Astrocyte of the cerebellum (primary cell): ENCODE results near the gene TSFM.
A peak's percentile ranks its signal among the peaks of the same experiment; 100 is the strongest.
"Not testable (repeated sequence)": the region's sequence is repeated elsewhere in the genome, so short reads cannot be mapped to it uniquely, and the experiment has no call there.

Experiments used
- DNase-seq: peaks from one replicate; pipeline ENCODE4 v3.0.0-alpha.2; 2011; ENCODE audit warnings: low read depth
- H3K4me3 ChIP-seq: 2 replicates; pipeline ENCODE4 v1.5.1; 2011; ENCODE audit warnings: mild to moderate bottlenecking, low read depth, low read length, moderate library complexity
- in situ Hi-C: cut with HindIII; loops from 2 replicates; pipeline ENCODE4 v1.10.0; 2017; ENCODE audit warnings: low sequenced_read_pairs
- TF ChIP-seq, protein P1 (sequence below): IDR thresholded peaks from 2 replicates; pipeline ENCODE4 v1.5.1; 2012; ENCODE audit warnings: low read length, low read depth, moderate library complexity, mild to moderate bottlenecking; ENCODE audit errors: missing control alignments

The TSFM gene

DNA sequence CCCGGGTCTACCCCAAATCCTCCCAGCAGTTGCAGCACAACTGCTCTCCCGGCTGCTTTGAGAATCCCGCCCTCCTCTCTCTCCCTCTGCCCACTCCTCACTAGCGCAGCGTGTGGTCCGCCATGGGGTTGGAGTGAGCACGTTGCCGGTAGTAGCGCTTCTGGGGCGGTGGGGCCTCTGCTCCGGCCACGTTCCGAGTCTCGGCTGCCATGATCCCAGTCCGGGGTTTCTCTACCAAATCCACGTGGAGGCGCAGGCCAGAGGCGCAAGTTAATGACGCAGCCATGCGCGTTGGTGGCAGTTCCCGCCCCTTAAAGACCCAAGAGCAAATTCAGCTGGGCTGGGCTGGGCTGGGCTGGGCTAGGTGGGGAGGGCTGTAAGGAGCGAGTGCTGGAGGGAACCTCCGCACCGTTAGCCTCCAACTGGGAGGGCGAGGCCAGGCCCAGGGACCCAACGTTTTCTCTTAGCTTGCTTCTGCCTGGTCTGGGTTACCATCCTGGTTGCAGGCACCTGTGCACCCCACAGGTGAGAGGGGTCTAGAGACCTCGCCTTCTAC is 10.6 kb upstream of the TSFM start, which contains the start of gene METTL1:
Gene METTL1 (minus strand): TSS at position 233 of the 556 bp plus-strand sequence. CDS start 22 bp downstream, at position 211.
- H3K4me3 ChIP-seq = peak within 1 kb of the TSS; percentile 90
- DNase-seq = peak; percentile 92
- TF ChIP-seq, protein P1, sequence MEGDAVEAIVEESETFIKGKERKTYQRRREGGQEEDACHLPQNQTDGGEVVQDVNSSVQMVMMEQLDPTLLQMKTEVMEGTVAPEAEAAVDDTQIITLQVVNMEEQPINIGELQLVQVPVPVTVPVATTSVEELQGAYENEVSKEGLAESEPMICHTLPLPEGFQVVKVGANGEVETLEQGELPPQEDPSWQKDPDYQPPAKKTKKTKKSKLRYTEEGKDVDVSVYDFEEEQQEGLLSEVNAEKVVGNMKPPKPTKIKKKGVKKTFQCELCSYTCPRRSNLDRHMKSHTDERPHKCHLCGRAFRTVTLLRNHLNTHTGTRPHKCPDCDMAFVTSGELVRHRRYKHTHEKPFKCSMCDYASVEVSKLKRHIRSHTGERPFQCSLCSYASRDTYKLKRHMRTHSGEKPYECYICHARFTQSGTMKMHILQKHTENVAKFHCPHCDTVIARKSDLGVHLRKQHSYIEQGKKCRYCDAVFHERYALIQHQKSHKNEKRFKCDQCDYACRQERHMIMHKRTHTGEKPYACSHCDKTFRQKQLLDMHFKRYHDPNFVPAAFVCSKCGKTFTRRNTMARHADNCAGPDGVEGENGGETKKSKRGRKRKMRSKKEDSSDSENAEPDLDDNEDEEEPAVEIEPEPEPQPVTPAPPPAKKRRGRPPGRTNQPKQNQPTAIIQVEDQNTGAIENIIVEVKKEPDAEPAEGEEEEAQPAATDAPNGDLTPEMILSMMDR = no peak
- in situ Hi-C loops = no loop called here

DNA sequence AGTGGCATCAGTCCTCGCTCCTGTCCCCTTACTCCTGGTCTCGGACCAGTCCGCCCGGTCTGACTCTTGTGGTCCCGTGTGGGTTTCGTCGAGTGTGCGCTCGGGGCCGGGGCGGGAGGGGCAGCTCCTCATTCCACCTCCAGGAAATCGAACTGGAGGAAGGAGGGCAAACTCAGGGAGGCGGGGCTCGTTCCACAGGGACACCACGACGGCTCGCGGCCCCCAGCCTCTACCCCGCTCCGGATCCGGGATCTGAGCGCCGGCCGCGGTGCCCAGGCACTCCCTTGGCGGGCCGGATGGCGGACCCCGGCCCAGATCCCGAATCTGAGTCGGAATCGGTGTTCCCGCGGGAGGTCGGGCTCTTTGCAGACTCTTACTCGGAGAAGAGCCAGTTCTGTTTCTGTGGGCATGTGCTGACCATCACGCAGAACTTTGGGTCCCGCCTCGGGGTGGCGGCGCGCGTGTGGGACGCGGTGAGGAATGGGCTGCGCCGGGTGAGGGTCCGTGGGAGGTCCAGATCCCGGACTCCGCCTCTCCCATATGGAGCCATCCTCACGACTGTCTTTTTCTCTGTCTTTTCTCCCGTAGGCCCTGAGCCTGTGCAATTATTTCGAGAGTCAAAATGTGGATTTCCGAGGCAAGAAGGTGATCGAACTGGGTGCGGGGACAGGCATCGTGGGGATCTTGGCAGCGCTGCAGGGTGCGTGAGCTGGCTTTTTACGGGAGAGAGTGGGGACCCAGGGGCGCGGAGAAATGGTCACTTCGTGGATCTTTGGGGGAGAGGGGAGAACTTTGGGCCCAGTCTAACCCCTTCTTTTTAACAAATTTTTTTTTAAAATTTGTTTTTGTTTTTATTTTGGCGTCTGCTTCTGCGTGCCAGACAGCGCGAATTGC is 9.9 kb upstream of the TSFM start, which contains the start of gene EEF1AKMT3:
Gene EEF1AKMT3 (plus strand): TSS at position 186 of the 894 bp plus-strand sequence. CDS start 111 bp downstream, at position 297.
- in situ Hi-C loops = no loop called here
- DNase-seq = no peak
- peak within 1 kb of the TSS; percentile 90 for H3K4me3 ChIP-seq
- TF ChIP-seq, protein P1 = no peak

DNA sequence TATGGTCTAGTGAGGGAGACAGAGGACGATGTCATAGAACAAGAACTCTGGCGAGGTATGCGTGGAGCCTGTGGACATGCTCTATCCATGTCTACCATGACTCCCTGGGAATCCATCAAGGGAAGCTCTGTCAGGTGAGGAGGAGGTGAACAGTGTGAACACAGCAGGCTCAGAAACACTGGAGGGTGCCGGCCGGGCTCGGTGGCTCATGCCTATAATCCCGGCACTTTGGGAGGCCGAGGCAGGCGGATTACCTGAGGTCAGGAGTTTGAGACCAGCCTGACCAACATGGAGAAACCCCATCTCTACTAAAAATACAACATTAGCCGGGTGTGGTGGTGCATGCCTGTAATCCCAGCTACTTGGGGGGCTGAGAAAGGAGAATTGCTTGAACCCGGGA is 8.0 kb upstream of the TSFM start:
- in situ Hi-C loops, H3K4me3 ChIP-seq, DNase-seq: not testable (repeated sequence)

DNA sequence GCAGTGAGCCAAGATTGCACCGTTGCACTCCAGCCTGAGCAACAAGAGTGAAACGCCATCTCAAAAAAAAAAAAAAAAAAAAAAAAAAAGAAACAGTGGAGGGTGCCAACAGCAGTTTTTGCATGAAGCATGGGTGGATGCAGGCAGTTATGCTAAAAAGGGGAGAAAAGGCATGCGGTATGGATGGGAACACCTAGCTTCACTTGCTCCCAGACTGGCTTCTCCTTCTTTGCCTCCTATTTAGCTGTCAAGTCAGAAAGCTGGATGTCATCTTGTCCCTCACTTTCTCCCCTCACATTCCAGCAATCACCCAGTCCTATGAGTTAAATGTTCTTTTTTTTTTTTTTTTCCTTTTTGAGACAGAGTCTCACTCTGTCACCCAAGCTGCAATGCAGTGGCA is 7.5 kb upstream of the TSFM start:
- DNase-seq = no peak
- H3K4me3 ChIP-seq = no peak overlapping the region
- TF ChIP-seq, protein P1 = no peak
- in situ Hi-C loops = no loop called here

DNA sequence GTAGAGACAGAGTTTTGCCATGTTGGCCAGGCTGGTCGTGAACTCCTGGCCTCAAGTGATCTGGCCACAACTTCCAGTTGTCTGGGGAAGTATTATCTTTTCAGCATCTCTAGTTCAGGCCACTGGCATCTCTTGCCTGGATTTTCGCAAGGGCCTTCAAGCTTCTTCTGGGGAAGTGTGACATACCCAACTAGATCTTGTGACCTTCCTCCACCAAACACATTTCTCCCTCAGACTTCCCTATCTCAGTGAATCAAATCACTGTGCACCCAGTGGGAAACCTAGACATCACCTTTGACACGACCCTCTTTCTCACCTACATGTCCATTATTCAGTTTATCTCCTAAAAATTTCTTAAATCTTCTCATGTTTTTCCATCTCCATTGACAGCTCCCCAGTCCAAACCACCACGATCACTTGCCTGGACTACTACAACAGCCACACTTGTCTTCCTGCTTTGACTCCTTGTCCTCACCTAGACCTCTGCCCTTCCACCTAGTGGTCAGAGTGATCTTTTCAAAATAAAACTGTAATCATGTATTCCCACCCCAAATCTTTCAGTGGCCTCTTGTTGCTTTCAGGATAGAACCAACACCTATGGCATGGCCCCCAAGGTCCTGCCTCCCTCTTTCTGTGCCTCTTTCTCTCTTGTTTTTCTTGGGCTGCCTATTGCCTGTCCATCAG is 6.9 kb upstream of the TSFM start:
- TF ChIP-seq, protein P1 = no peak
- DNase-seq = no peak
- in situ Hi-C loops = no loop called here
- no peak overlapping the region for H3K4me3 ChIP-seq

DNA sequence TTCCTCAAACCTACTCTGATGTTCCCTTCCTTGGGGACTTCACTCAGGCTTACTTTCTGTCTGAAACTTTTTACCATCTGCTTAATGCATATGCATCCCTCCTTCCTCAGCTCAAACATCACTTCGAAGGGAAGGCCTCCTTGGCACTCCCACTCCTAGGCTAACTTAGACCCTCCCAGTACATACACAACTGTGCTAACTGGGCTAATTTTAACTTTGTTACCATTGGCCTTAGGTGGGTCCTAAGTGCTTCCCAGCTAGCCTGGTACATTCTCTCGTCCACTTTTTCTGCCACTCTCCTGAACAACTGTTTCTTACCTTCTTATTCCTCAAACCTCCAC is 6.4 kb upstream of the TSFM start:
- in situ Hi-C loops = no loop called here
- H3K4me3 ChIP-seq = no peak overlapping the region
- no peak for DNase-seq
- TF ChIP-seq, protein P1 = no peak
